GM23338 (cell line): Measurements from ENCODE around the gene PPM1E. TPM values are rescaled to one million over a fixed set of nuclear protein-coding genes. Genes with fewer than 3 reads are reported as not detected.

Source experiments
- ATAC-seq: fragments of 200-7000 bp; cut with Tn5 transposase; 3 replicates; pipeline ENCODE4 v1.9.1; 2020
- DNase-seq: peaks from one replicate; pipeline ENCODE4 v3.0.0-alpha.2; 2015; ENCODE audit warnings: low spot score
- H2AFZ ChIP-seq: fragments of 200-600 bp; sonication (generic); 2 replicates; pipeline ENCODE4 v1.8.0; 2016; ENCODE audit warnings: antibody characterized with exemption, mild to moderate bottlenecking, moderate library complexity
- H3F3A ChIP-seq: fragments of 200-600 bp; sonication (generic); replicated peaks from 2 replicates; pipeline ENCODE4 v1.8.0; 2017; ENCODE audit warnings: antibody characterized with exemption, mixed run types, low read depth
- H3K27ac ChIP-seq: fragments of 200-600 bp; sonication (generic); 2 replicates; pipeline ENCODE4 v1.6.1; 2016; ENCODE audit warnings: low read depth
- H3K27me3 ChIP-seq: fragments of 200-600 bp; sonication (generic); 2 replicates; pipeline ENCODE4 v1.8.0; 2016; ENCODE audit warnings: mild to moderate bottlenecking, mixed run types, moderate library complexity; ENCODE audit not compliant: insufficient read depth
- H3K36me3 ChIP-seq: fragments of 200-600 bp; sonication (generic); 2 replicates; pipeline ENCODE4 v1.8.0; 2016; ENCODE audit warnings: mild to moderate bottlenecking; ENCODE audit not compliant: insufficient read depth
- H3K4me1 ChIP-seq: fragments of 200-600 bp; sonication (generic); 2 replicates; pipeline ENCODE4 v1.8.0; 2016; ENCODE audit warnings: mild to moderate bottlenecking, moderate library complexity; ENCODE audit not compliant: insufficient read depth
- H3K4me2 ChIP-seq: fragments of 200-600 bp; sonication (generic); 2 replicates; pipeline ENCODE4 v1.7.1; 2017; ENCODE audit warnings: mixed run types
- H3K4me3 ChIP-seq: fragments of 200-600 bp; sonication (generic); 2 replicates; pipeline ENCODE4 v1.6.1; 2016; ENCODE audit warnings: mixed run types
- H3K79me2 ChIP-seq: fragments of 200-600 bp; sonication (generic); replicated peaks from 2 replicates; pipeline ENCODE4 v1.8.0; 2017; ENCODE audit warnings: mild to moderate bottlenecking; ENCODE audit not compliant: insufficient read depth
- H3K9me2 ChIP-seq: fragments of 200-600 bp; sonication (generic); 2 replicates; pipeline ENCODE4 v1.8.0; 2017; ENCODE audit not compliant: insufficient read depth
- H4K20me1 ChIP-seq: fragments of 200-600 bp; sonication (generic); replicated peaks from 2 replicates; pipeline ENCODE4 v1.8.0; 2017; ENCODE audit warnings: mild to moderate bottlenecking; ENCODE audit not compliant: insufficient read depth
- H3K27ac Mint-ChIP-seq: 2 replicates; pipeline ENCODE4 v1.8.0; 2020; ENCODE audit warnings: inconsistent platforms, mild to moderate bottlenecking, moderate library complexity, mixed read lengths
- H3K27me3 Mint-ChIP-seq: 3 replicates; pipeline ENCODE4 v1.8.0; 2022; ENCODE audit warnings: low read depth, mild to moderate bottlenecking, moderate library complexity, mixed read lengths, inconsistent platforms; ENCODE audit not compliant: insufficient read depth, poor library complexity
- H3K36me3 Mint-ChIP-seq: 3 replicates; pipeline ENCODE4 v1.8.0; 2021; ENCODE audit warnings: low read depth, mild to moderate bottlenecking, inconsistent platforms, moderate library complexity, mixed read lengths
- H3K4me1 Mint-ChIP-seq: 3 replicates; pipeline ENCODE4 v1.8.0; 2020; ENCODE audit warnings: mild to moderate bottlenecking, inconsistent platforms, mixed read lengths
- H3K4me3 Mint-ChIP-seq: 3 replicates; pipeline ENCODE4 v1.8.0; 2021; ENCODE audit warnings: moderate library complexity, mild to moderate bottlenecking, inconsistent platforms, mixed read lengths
- H3K9me3 Mint-ChIP-seq: 3 replicates; pipeline ENCODE4 v1.8.0; 2020; ENCODE audit warnings: moderate library complexity, mild to moderate bottlenecking, inconsistent platforms, mixed read lengths
- CREB1 ChIP-seq: fragments of 250-450 bp; sonication (Bioruptor Pico); IDR thresholded peaks from 2 replicates; pipeline ENCODE4 v1.5.0; 2020; ENCODE audit warnings: low read depth, mild to moderate bottlenecking, moderate library complexity
- EZH2 ChIP-seq: fragments of 200-600 bp; sonication (generic); IDR thresholded peaks from one replicate; pipeline ENCODE4 v1.8.0; 2017; ENCODE audit warnings: antibody characterized with exemption, mild to moderate bottlenecking, low read depth; ENCODE audit not compliant: unreplicated experiment
- EZH2phosphoT487 ChIP-seq: fragments of 200-600 bp; sonication (generic); IDR thresholded peaks from one replicate; pipeline ENCODE4 v1.8.1; 2018; ENCODE audit warnings: antibody characterized with exemption; ENCODE audit not compliant: unreplicated experiment
- JUNB ChIP-seq: IDR thresholded peaks from one replicate; pipeline ENCODE4 v1.6.1; 2016; ENCODE audit warnings: antibody characterized with exemption; ENCODE audit not compliant: unreplicated experiment
- NANOG ChIP-seq: IDR thresholded peaks from 2 replicates; pipeline ENCODE4 v1.6.1; 2016; ENCODE audit warnings: antibody characterized with exemption, borderline replicate concordance
- POLR2AphosphoS5 ChIP-seq: IDR thresholded peaks from 2 replicates; pipeline ENCODE4 v1.6.1; 2016; ENCODE audit warnings: antibody characterized with exemption, low read depth
- STAT1 ChIP-seq: IDR thresholded peaks from one replicate; pipeline ENCODE4 v1.6.1; 2016; ENCODE audit warnings: antibody characterized with exemption; ENCODE audit not compliant: unreplicated experiment
- ZNF114 ChIP-seq: fragments of 250-450 bp; sonication (Bioruptor Pico); IDR thresholded peaks from 2 replicates; pipeline ENCODE4 v1.5.0; 2020; ENCODE audit warnings: mild to moderate bottlenecking, moderate library complexity
- ZNF331 ChIP-seq: fragments of 250-450 bp; sonication (Bioruptor Pico); IDR thresholded peaks from 2 replicates; pipeline ENCODE4 v1.5.0; 2020; ENCODE audit warnings: low read depth, mild to moderate bottlenecking, moderate library complexity
- polyA plus RNA-seq: library from polyadenylated mRNA; unstranded; fragments of >200 nt; fragmentation: Nextera tagmentation; extraction: Ambion mirVana; gene quantifications from 2 replicates; pipeline ENCODE4 v1.2.1, GENCODE V29; 2016
- total RNA-seq: library from RNA; depleted of rRNA; stranded (reverse); fragments of >200 nt; shearing (Covaris generic); gene quantifications from 2 replicates; pipeline ENCODE4 v1.2.3, GENCODE V29; 2014
- TF ChIP-seq, protein P1 (sequence below): fragments of 250-450 bp; sonication (Bioruptor Pico); IDR thresholded peaks from 2 replicates; pipeline ENCODE4 v1.5.0; 2020; ENCODE audit warnings: mild to moderate bottlenecking, moderate library complexity
- TF ChIP-seq, protein P2 (sequence below): IDR thresholded peaks from one replicate; pipeline ENCODE4 v1.6.1; 2018; ENCODE audit warnings: antibody characterized with exemption; ENCODE audit not compliant: unreplicated experiment
- TF ChIP-seq, protein P3 (sequence below), 2 experiments: fragments of 200-600 bp in 1 of 2; sonication (generic) in 1 of 2; conservative IDR thresholded peaks; 2 replicates each; pipeline versions ENCODE4 v1.5.1 to v1.6.1; 2016 to 2017; ENCODE audit warnings: antibody characterized with exemption in 2 of 2, low read depth in 2 of 2, mild to moderate bottlenecking in 2 of 2, moderate library complexity in 1 of 2

The PPM1E gene
- total and polyA plus RNA-seq, 2 experiments from 2014 or later: 2.1 to 13.8 TPM

DNA sequence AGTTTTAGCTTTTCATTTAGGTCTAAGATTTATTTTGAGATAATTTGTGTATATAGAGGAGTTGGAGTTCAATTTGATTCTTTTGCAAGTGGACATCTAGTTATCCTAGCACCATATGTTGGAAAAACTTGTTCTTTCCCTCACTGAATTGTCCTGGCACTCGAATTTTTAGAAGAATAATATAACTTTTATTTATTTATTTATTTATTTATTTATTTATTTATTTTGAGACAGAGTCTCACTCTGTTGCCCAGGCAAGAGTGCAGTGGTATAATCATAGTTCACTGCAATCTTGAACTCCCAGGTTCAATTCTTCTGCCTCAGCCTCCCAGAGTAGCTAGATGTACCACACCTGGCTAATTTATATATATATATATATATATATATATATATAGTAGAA, 29.4 kb downstream of the PPM1E start:
- H3K4me1 ChIP-seq: no peaks in the 10 kb centered on the region
- H3K9me2 ChIP-seq: no peaks in the 10 kb centered on the region
- ATAC-seq (no peak), DNase-seq (no peak)
- Mint-ChIP-seq H3K36me3 (no peaks in the 10 kb centered on the region; the same call in 2 of the 3 replicates), H3K9me3 (no peaks in the 10 kb centered on the region), H3K27ac (no peak overlapping the region), H3K4me1 (peaks cover 4% of the 10 kb centered on the region; the same call in 2 of the 3 replicates), H3K4me3 (no peak overlapping the region), H3K27me3 (peaks cover 5% of the 10 kb centered on the region)
- H3F3A ChIP-seq: no peaks in the 10 kb centered on the region
- no peak overlapping the region for H2AFZ ChIP-seq
- TF ChIP-seq JUNB (no peak), EZH2phosphoT487 (no peak), STAT1 (no peak), NANOG (no peak), ZNF331 (no peak), EZH2 (no peak), CREB1 (CRISPR knock-in tag) (no peak), POLR2AphosphoS5 (no peak), ZNF114 (no peak)
- TF ChIP-seq, protein P1, sequence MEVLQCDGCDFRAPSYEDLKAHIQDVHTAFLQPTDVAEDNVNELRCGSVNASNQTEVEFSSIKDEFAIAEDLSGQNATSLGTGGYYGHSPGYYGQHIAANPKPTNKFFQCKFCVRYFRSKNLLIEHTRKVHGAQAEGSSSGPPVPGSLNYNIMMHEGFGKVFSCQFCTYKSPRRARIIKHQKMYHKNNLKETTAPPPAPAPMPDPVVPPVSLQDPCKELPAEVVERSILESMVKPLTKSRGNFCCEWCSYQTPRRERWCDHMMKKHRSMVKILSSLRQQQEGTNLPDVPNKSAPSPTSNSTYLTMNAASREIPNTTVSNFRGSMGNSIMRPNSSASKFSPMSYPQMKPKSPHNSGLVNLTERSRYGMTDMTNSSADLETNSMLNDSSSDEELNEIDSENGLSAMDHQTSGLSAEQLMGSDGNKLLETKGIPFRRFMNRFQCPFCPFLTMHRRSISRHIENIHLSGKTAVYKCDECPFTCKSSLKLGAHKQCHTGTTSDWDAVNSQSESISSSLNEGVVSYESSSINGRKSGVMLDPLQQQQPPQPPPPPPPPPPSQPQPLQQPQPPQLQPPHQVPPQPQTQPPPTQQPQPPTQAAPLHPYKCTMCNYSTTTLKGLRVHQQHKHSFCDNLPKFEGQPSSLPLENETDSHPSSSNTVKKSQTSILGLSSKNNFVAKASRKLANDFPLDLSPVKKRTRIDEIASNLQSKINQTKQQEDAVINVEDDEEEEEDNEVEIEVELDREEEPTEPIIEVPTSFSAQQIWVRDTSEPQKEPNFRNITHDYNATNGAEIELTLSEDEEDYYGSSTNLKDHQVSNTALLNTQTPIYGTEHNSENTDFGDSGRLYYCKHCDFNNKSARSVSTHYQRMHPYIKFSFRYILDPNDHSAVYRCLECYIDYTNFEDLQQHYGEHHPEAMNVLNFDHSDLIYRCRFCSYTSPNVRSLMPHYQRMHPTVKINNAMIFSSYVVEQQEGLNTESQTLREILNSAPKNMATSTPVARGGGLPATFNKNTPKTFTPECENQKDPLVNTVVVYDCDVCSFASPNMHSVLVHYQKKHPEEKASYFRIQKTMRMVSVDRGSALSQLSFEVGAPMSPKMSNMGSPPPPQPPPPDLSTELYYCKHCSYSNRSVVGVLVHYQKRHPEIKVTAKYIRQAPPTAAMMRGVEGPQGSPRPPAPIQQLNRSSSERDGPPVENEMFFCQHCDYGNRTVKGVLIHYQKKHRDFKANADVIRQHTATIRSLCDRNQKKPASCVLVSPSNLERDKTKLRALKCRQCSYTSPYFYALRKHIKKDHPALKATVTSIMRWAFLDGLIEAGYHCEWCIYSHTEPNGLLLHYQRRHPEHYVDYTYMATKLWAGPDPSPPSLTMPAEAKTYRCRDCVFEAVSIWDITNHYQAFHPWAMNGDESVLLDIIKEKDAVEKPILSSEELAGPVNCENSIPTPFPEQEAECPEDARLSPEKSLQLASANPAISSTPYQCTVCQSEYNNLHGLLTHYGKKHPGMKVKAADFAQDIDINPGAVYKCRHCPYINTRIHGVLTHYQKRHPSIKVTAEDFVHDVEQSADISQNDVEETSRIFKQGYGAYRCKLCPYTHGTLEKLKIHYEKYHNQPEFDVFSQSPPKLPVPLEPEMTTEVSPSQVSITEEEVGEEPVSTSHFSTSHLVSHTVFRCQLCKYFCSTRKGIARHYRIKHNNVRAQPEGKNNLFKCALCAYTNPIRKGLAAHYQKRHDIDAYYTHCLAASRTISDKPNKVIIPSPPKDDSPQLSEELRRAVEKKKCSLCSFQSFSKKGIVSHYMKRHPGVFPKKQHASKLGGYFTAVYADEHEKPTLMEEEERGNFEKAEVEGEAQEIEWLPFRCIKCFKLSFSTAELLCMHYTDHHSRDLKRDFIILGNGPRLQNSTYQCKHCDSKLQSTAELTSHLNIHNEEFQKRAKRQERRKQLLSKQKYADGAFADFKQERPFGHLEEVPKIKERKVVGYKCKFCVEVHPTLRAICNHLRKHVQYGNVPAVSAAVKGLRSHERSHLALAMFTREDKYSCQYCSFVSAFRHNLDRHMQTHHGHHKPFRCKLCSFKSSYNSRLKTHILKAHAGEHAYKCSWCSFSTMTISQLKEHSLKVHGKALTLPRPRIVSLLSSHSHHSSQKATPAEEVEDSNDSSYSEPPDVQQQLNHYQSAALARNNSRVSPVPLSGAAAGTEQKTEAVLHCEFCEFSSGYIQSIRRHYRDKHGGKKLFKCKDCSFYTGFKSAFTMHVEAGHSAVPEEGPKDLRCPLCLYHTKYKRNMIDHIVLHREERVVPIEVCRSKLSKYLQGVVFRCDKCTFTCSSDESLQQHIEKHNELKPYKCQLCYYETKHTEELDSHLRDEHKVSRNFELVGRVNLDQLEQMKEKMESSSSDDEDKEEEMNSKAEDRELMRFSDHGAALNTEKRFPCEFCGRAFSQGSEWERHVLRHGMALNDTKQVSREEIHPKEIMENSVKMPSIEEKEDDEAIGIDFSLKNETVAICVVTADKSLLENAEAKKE (CRISPR knock-in tag): no peak
- TF ChIP-seq, protein P2, sequence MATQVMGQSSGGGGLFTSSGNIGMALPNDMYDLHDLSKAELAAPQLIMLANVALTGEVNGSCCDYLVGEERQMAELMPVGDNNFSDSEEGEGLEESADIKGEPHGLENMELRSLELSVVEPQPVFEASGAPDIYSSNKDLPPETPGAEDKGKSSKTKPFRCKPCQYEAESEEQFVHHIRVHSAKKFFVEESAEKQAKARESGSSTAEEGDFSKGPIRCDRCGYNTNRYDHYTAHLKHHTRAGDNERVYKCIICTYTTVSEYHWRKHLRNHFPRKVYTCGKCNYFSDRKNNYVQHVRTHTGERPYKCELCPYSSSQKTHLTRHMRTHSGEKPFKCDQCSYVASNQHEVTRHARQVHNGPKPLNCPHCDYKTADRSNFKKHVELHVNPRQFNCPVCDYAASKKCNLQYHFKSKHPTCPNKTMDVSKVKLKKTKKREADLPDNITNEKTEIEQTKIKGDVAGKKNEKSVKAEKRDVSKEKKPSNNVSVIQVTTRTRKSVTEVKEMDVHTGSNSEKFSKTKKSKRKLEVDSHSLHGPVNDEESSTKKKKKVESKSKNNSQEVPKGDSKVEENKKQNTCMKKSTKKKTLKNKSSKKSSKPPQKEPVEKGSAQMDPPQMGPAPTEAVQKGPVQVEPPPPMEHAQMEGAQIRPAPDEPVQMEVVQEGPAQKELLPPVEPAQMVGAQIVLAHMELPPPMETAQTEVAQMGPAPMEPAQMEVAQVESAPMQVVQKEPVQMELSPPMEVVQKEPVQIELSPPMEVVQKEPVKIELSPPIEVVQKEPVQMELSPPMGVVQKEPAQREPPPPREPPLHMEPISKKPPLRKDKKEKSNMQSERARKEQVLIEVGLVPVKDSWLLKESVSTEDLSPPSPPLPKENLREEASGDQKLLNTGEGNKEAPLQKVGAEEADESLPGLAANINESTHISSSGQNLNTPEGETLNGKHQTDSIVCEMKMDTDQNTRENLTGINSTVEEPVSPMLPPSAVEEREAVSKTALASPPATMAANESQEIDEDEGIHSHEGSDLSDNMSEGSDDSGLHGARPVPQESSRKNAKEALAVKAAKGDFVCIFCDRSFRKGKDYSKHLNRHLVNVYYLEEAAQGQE: no peak
- TF ChIP-seq, protein P3, sequence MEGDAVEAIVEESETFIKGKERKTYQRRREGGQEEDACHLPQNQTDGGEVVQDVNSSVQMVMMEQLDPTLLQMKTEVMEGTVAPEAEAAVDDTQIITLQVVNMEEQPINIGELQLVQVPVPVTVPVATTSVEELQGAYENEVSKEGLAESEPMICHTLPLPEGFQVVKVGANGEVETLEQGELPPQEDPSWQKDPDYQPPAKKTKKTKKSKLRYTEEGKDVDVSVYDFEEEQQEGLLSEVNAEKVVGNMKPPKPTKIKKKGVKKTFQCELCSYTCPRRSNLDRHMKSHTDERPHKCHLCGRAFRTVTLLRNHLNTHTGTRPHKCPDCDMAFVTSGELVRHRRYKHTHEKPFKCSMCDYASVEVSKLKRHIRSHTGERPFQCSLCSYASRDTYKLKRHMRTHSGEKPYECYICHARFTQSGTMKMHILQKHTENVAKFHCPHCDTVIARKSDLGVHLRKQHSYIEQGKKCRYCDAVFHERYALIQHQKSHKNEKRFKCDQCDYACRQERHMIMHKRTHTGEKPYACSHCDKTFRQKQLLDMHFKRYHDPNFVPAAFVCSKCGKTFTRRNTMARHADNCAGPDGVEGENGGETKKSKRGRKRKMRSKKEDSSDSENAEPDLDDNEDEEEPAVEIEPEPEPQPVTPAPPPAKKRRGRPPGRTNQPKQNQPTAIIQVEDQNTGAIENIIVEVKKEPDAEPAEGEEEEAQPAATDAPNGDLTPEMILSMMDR (conservative IDR thresholded peaks at IDR 0.05; ENCODE audit: low read depth in 2 of 2): no peak
- H3K36me3 ChIP-seq: no peaks in the 10 kb centered on the region
- H3K79me2 ChIP-seq: no peaks in the 10 kb centered on the region
- H3K4me2 ChIP-seq: no peak overlapping the region
- no peak overlapping the region for H3K27ac ChIP-seq
- no peaks in the 10 kb centered on the region for H4K20me1 ChIP-seq
- H3K4me3 ChIP-seq: no peak overlapping the region
- H3K27me3 ChIP-seq: no peaks in the 10 kb centered on the region
